COLO668 (cell line): ENCODE results near the gene CEL.
A peak's percentile ranks its signal among the peaks of the same experiment; 100 is the strongest.
"Not testable (repeated sequence)": the region's sequence is repeated elsewhere in the genome, so short reads cannot be mapped to it uniquely, and the experiment has no call there.

Source experiments
- DNase-seq: peaks from one replicate; lab custom pipeline; 2025; ENCODE audit not compliant: unreplicated experiment; lab: John Stamatoyannopoulos, UW

CEL gene

DNA sequence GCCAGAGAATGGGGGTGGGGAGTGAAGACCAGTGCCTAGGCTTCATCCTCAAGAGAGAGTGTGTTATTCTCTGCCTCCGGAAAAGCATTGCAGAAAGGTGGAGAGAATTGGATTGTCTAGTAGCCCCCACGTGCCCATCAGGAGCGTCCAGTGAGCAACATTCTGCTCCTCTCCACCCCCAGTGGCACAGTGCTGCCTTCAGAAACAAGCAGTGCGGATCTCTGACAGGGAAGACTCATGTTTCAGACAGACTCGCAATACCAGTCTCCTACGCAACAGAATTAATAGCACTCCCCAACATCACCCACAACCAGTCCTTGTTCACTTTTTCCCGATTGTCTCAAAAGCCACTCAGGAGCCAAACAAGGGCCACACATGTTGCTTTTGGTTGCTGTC lies 14.9 kb upstream of the CEL start:
- no peak for DNase-seq

DNA sequence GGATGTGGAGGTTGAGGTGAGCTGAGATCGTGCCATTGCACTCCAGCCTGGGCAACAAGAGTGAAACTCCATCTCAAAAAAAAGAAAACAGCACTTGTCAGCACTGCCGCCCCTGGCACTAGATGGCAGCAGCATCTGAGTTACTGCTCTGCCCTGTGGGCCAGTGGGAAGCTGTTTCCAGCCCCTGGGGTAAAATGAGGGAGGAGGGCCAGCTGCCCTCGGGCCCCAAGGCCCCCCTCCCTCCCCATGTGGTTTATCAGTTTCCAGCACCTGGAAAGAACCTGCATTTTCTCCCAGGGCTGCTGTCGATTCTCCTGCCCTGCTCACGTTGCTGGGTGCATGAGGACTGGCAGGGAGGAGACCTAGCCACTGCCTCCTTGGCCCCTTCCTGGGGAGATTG lies 13.2 kb upstream of the CEL start:
- DNase-seq, result peak; percentile 48

DNA sequence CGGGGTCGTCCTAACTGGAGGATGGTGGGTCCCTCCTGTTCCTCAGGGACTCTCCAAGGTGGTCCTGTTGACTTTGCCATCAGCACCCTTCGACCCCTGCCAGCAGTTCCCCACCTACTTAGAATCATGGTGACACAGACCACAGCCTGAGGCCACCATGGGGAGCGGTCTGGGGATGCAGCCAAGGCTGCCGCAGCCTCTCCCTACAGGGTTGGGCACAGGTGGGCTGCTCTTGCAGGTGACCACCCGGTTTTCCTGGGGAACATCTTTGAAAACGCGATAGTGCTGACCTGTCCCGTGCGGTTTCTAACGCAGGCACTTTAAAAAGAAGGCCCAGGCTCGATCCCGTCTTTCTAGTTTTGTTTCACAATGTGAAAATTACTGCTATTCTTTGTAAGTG lies 12.7 kb upstream of the CEL start:
- no peak for DNase-seq

DNA sequence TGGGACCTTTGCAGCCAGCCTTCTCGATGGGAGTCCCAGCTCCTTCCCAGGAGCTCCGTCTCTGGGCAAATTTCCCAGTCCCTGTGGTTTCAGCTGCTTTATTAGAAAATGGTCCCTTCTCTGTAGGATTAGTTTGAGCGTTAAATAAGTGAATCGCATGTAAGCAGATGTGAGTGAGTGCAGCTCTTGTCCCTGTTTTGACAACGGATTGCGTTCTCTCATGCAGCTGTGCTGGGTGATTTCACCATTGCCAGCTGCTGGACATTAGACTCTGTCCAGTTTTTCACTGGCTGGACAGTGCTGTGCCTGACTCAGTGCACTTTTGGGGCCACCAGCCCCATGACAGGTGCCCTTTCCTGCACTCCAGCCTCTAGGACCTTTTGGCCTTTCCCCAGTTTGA lies 11.6 kb upstream of the CEL start:
- peak; percentile 39 for DNase-seq

DNA sequence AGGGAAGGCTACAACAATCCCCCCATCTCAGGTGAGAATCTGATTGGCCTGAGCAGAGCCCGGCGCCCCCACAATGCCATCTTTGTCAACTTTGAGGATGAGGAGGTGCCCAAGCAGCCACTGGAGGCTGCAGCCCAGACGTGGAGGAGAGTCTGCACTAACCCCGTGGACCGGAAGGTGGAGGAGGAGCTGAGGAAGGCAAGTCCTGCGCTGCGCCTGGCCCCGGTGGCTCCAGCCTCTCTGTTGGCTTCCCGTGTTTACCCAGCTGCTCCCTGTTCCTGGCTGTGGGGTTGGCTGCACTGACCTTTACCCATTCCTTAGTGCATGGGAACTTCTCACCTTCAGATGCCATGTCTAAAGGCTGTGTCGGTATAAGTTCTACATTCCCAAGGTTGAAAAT lies 11.0 kb upstream of the CEL start:
- peak; percentile 89 for DNase-seq

DNA sequence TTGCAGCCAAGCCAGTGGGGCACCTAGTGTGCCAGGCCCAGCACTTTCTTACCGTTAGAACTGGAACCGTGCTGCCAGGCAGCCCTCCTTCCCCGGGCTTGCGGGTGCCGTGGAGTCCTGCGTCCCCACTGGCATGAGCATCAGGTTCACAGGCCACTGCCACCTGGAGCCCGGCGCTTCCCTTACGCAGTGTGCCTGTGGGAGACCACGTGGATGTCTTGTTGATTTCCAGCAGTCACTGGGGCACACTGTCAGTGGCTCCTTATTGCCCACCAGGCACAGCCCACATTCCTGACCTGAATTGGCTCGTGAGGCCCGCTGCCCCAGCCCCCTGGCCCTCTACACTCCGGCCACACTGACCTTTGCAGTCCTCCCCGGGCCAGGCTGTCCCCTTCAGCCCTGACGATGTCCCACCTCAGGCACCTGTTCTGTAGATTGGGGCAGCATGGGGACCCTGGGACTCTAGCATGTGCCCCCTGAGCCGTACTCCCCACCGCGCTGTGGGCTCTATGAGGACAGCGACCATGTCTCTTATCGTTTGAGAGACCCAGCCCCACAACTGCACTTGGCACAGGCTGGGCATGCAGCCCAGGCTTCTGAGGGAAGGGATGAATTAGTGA lies 10.4 kb upstream of the CEL start:
- DNase-seq, result peak; percentile 30

DNA sequence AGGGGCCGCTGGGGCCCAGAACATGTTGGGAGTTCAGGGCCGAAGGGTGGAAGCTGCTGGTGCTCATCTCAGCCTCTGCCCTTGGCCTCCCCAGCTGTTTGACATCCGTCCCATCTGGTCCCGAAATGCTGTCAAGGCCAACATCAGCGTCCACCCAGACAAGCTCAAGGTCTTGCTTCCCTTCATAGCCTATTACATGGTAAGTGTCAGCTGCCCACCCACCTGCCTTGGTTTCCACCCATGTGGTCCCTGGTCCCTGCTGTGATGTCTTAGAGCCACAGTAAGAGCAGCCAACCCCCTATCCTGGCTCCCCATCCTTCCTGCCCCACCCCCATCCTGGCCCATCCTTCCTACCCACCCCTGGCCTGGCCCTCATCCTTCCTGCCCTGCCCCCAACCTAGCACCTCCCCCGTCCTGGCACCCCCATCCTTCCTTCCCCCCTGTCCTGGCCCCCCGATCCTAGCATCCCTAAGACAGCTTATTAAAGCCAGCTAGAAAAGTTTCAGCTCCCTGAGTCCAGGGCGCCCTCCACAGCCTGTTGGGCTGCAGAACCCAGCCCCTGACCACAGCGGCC lies 9.7 kb upstream of the CEL start:
- DNase-seq, result no peak

DNA sequence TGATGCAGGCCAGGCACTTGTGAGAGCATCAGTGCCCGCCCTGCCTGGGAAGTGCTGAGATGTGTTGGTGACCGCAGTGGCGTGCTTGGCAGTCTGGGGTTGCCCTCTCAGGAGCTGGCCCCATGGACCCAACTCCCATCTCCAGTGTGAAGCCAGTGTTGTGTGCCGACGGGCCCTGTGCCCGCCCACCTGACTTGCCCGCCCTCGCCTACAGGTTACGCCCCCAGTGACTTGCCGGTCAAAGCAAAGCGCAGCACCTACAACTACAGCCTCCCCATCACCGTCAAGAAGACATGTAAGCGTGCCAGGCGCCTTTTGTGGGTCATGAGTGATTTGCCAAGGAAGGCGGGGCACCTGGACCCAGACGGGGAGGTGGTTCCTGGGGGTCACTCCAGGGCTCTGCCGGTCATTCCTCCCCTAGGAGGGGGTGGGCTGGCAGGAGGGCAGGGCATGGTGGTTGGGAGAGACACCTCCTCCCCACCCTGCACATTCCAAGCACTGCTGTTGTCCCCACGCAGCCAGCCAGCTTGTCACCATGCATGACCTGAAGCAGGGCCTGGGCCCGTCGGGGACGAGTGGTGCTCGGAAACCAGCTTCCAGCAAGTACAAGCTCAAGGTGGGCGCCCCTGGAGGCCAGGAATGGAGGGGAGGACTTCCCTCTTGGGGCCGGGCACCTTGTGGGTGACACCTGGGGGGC lies 7.4 kb upstream of the CEL start:
- no peak for DNase-seq

DNA sequence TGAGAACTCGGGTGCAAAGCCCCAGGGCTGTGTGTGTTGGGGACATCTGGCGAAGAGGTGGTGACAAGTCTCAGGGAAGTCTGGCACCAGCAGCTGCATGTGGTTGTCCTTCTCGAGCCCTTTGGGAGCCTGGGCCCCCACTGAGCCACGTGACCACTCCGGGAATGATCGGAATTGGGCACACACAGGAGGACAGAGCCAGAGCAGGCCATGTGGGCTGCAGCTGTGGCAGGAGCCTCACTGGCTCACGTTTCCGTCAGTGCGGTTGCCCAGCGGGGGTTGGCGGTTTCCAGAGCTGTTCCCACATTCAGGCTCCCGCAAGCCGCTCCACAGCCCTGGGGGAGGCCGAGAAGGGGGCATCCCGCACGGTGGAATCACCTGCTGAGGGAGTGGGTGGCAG lies 6.8 kb upstream of the CEL start:
- DNase-seq, result no peak

DNA sequence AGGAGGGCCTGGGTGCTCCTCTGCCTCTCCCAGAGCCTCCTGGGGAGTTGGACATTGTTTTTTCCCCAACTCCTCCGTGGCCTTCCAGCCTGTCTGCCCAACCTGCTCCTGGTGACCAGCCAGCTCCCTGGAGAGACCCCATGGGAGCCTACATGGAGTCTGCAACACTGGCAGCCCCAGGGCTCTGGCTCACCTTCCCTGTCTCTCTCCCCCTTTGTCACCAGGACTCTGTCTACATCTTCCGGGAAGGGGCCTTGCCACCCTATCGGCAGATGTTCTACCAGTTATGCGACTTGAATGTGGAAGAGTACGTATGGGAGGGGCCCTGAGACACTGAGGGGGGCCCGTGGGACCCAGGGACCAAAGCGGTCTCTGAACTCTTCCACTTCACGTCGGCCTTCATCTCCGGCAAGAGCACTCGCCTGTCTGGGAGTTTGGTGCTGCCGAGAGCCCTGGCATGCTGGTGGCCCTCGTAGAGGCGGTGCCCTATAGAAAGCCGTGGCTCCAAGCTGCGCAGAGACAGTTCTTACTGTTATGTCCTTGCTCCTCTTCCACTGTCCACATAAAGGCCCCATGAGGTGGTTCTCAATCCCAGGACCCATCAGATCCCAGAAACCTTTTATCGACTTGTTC lies 5.9 kb upstream of the CEL start:
- no peak for DNase-seq

DNA sequence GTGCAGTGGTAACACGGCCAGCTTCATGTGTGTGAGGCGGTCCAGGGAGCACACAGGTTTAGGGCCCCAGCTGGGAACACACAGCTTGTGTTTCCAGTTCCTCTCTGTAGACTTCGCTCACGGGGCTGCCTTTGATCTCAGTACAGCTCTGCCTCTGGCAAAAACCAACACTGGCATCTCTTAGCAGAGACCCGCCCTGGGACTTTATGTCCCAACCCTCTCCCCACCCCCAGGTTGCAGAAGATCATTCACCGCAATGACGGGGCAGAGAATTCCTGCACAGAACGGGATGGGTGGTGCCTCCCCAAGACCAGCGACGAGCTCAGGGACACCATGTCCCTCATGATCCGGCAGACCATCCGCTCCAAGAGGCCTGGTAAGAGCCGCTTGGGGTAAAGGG lies 5.2 kb upstream of the CEL start:
- DNase-seq, result no peak

DNA sequence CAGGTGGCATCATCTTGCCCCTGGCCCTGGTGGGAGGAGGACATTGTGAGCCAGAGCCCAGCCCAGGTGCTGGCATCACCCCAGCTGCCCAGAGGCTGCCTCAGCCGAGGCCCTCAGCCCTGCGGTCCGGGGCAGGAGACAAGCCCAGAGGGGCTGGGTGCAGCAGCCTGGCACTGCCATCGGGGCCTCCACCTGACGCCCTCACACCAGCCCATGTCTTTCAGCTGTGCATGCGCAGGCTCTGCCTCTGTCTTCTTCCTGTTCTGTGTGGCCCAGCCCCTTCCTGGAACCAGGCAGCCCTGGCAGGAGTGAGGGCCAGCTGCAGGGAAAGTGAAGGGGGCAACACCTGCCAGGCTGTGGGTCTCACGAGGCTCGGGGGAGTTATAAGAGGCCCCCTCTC lies 4.8 kb upstream of the CEL start:
- DNase-seq, result no peak

DNA sequence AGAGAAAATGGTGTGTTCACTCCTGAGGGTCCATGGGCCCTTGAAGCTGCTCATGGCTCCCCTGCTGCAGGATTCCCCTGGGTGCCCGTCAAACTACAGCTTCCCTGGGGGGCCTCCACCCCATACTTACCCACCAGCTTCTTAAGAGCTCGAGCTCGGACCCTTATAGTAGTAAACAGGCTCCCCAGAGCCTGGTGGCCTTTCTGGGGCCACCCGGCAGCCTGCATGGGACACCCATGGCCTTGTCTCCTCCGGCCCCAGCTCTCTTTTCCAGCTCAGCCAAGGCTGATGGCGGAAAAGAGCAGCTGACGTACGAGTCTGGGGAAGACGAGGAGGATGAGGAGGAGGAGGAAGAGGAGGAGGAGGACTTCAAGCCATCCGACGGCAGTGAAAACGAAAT lies 4.2 kb upstream of the CEL start:
- no peak for DNase-seq

DNA sequence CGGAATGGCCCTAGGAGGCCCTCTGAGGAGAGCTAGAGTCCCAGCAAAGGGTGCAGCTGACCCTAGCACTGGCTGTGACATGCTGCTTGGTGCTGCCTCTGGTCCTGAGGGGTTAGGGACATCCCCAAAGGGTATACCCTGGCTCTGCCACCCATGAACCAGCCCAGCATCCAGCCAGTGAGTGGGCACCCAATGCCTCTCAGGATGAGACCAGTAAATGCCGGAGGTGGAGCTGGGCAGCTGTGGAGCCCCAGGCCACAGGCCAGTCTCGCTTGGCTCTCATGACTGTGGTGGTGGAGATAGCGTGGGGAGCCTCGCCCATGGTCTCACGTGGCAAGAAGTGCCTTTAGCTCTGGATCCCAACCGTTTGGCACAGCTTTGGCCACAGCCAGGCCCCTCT lies 3.7 kb upstream of the CEL start:
- DNase-seq, result no peak

DNA sequence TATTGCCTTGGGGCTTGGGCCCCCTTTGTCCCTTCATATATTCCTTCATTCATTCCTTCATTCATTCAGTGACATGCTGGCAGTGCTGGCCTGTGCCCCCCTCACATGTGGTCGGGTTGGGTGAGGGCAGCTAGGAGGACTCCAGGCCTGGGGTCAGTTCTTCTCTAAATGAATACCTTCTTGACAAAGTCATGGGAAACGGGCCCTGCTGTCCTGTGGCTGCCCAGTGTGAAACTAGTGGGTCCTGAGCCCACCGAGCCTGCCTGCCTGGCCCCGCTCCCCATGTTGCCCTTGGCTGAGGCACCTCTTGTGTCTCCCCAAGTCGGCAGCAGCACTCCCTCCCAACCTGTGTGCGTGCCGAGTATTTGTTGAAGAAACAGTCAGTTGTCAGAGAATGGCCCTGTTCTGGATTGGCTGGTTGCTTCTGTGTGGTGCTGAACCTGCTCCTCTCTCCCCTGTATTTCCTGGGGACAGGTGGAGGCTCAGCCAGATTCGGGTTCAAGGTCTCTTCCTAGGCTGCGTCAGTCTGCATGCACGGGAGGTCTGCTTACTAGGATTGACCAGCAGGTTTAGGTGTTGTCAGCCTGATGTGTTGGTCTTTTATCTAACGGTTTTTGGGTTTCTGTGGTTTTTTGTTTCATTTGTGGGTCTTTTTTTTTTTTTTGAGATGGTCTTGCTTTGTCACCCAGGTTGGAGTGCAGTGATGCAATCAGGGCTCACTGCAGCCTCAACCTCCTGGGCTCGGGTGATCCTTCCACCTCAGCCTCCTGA lies 3.0 kb upstream of the CEL start:
- DNase-seq, result no peak

DNA sequence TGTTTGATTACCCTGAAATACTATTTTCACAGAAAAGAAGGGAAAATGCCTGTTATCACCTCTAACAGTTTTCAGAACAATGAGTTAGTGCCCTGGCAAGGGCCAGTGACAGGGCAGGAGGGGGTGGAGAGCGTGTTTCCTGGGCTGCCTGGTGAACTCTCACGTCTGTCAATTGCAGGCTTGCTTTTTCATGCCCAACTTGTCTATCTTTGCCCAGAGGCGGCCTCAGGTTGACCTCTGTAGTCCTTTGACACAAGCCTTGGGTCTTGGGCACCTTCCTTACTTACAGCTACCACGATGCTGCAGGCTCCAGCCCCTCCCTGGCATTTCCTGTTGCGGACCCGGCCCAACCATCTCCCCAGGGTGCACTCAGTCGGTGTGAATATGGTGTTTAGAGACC lies 2.2 kb upstream of the CEL start:
- DNase-seq, result no peak

DNA sequence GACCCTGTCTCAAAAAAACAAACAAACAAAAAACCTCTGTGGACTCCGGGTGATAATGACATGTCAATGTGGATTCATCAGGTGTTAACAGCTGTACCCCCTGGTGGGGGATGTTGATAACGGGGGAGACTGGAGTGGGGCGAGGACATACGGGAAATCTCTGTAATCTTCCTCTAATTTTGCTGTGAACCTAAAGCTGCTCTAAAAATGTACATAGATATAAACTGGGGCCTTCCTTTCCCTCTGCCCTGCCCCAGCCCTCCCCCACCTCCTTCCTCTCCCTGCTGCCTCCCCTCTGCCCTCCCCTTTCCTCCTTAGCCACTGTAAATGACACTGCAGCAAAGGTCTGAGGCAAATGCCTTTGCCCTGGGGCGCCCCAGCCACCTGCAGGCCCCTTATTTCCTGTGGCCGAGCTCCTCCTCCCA lies 1.4 kb upstream of the CEL start:
- DNase-seq, result peak; percentile 36

DNA sequence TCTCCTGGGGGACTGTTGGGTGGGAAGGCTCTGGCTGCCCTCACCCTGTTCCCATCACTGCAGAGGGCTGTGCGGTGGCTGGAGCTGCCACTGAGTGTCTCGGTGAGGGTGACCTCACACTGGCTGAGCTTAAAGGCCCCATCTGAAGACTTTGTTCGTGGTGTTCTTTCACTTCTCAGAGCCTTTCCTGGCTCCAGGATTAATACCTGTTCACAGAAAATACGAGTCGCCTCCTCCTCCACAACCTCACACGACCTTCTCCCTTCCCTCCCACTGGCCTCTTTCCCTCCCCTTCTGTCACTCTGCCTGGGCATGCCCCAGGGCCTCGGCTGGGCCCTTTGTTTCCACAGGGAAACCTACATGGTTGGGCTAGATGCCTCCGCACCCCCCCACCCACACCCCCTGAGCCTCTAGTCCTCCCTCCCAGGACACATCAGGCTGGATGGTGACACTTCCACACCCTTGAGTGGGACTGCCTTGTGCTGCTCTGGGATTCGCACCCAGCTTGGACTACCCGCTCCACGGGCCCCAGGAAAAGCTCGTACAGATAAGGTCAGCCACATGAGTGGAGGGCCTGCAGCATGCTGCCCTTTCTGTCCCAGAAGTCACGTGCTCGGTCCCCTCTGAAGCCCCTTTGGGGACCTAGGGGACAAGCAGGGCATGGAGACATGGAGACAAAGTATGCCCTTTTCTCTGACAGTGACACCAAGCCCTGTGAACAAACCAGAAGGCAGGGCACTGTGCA lies 590 bp upstream of the CEL start:
- DNase-seq, result peak; percentile 54

DNA sequence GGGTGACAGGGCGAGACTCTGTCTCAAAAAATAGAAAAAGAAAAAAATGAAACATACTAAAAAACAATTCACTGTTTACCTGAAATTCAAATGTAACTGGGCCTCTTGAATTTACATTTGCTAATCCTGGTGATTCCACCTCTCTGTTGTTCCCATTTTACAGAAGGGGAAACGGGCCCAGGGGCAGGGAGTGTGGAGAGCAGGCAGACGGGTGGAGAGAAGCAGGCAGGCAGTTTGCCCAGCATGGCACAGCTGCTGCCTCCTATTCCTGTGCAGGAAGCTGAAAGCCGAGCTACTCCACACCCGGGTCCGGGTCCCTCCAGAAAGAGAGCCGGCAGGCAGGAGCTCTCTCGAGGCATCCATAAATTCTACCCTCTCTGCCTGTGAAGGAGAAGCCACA lies 788 bp downstream of the CEL start:
- not testable (repeated sequence) for DNase-seq

DNA sequence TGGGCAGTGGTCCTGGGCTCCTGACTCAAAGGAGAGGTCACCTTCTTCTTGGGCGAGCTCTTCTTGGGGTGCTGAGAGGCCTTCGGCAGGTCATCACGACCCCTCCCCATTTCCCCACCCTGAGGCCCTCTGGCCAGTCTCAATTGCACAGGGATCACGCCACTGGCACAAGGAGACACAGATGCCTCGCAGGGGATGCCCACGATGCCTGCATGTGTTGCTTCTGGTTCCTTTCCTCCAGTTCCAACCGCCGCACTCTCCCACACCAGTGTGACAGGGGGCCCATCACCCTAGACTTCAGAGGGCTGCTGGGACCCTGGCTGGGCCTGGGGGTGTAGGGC lies 1.3 kb downstream of the CEL start:
- no peak for DNase-seq
